CD8-positive, alpha-beta memory T cell (primary cell): ENCODE measurements around the gene CREB3L1. TPM values are rescaled to one million over a fixed set of nuclear protein-coding genes. Genes with fewer than 3 reads are reported as not detected.

Experiments used
- CTCF ChIA-PET: fragments of 350-600 bp; sonication (Branson Sonifier 250); formaldehyde crosslinking; loops from one replicate; lab custom pipeline; 2021; ENCODE audit warnings: antibody characterized with exemption; lab: Charles Lee
- POLR2A ChIA-PET: fragments of 350-600 bp; sonication (Branson Sonifier 250); formaldehyde crosslinking; loops from one replicate; lab custom pipeline; 2021; ENCODE audit warnings: antibody characterized with exemption; lab: Charles Lee
- DNase-seq, 5 donors: peaks; one replicate each; pipeline versions ENCODE4 v3.0.0 to v3.0.0-alpha.2; 2020 to 2022; ENCODE audit warnings: mixed read lengths in 1 of 5
- H3K27ac ChIP-seq: one replicate; pipeline ENCODE4 v1.7.0; 2013; ENCODE audit warnings: low read depth, mild to moderate bottlenecking, low read length, moderate library complexity
- H3K27me3 ChIP-seq: 2 replicates; pipeline ENCODE4 v1.7.0; 2013; ENCODE audit warnings: low read length, mild to moderate bottlenecking; ENCODE audit not compliant: insufficient read depth, poor library complexity, severe bottlenecking
- H3K36me3 ChIP-seq: 2 replicates; pipeline ENCODE4 v1.7.0; 2013; ENCODE audit warnings: mild to moderate bottlenecking, low read length, moderate library complexity; ENCODE audit not compliant: insufficient read depth
- H3K4me1 ChIP-seq: 2 replicates; pipeline ENCODE4 v1.7.0; 2013; ENCODE audit warnings: mild to moderate bottlenecking, low read length, moderate library complexity; ENCODE audit not compliant: insufficient read depth
- H3K4me3 ChIP-seq: 2 replicates; pipeline ENCODE4 v1.7.0; 2013; ENCODE audit warnings: mild to moderate bottlenecking, low read length
- H3K9me3 ChIP-seq: 2 replicates; pipeline ENCODE4 v1.7.0; 2013; ENCODE audit warnings: mild to moderate bottlenecking, low read length
- H3K27ac Mint-ChIP-seq, 8 donors: one replicate each; pipeline ENCODE4 v1.8.0; 2020 to 2021; ENCODE audit warnings: mixed read lengths in 8 of 8, mild to moderate bottlenecking in 6 of 8, inconsistent platforms in 3 of 8, moderate library complexity in 3 of 8
- H3K27me3 Mint-ChIP-seq, 2 donors: one replicate each; pipeline ENCODE4 v1.8.0; 2020 to 2021; ENCODE audit warnings: mixed read lengths in 2 of 2, mild to moderate bottlenecking in 1 of 2, moderate library complexity in 1 of 2
- H3K36me3 Mint-ChIP-seq, 3 donors: one replicate each; pipeline ENCODE4 v1.8.0; 2020 to 2021; ENCODE audit warnings: mixed read lengths in 3 of 3, inconsistent platforms in 1 of 3, mild to moderate bottlenecking in 1 of 3
- H3K4me1 Mint-ChIP-seq, 3 donors: one replicate each; pipeline ENCODE4 v1.8.0; 2020 to 2021; ENCODE audit warnings: mixed read lengths in 3 of 3, inconsistent platforms in 1 of 3, mild to moderate bottlenecking in 1 of 3
- H3K4me3 Mint-ChIP-seq, 7 donors: one replicate each; pipeline ENCODE4 v1.8.0; 2020 to 2021; ENCODE audit warnings: mixed read lengths in 7 of 7, mild to moderate bottlenecking in 6 of 7, moderate library complexity in 4 of 7, inconsistent platforms in 2 of 7
- H3K9me3 Mint-ChIP-seq, 5 donors: one replicate each; pipeline ENCODE4 v1.8.0; 2020 to 2022; ENCODE audit warnings: mixed read lengths in 5 of 5, mild to moderate bottlenecking in 3 of 5, moderate library complexity in 2 of 5, inconsistent platforms in 1 of 5
- polyA plus RNA-seq: library from polyadenylated mRNA; unstranded; fragments of 300-500 nt; fragmentation: Illumina TruSeq; gene quantifications from one replicate; pipeline ENCODE4 v1.2.3, GENCODE V29; 2021
- total RNA-seq, 2 experiments: library from RNA; stranded (reverse); gene quantifications; one replicate each; pipeline ENCODE4 v1.2.3, GENCODE V29; 2021

Gene CREB3L1, protein sequence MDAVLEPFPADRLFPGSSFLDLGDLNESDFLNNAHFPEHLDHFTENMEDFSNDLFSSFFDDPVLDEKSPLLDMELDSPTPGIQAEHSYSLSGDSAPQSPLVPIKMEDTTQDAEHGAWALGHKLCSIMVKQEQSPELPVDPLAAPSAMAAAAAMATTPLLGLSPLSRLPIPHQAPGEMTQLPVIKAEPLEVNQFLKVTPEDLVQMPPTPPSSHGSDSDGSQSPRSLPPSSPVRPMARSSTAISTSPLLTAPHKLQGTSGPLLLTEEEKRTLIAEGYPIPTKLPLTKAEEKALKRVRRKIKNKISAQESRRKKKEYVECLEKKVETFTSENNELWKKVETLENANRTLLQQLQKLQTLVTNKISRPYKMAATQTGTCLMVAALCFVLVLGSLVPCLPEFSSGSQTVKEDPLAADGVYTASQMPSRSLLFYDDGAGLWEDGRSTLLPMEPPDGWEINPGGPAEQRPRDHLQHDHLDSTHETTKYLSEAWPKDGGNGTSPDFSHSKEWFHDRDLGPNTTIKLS
- total RNA-seq (not detected), polyA plus RNA-seq (not detected)

DNA sequence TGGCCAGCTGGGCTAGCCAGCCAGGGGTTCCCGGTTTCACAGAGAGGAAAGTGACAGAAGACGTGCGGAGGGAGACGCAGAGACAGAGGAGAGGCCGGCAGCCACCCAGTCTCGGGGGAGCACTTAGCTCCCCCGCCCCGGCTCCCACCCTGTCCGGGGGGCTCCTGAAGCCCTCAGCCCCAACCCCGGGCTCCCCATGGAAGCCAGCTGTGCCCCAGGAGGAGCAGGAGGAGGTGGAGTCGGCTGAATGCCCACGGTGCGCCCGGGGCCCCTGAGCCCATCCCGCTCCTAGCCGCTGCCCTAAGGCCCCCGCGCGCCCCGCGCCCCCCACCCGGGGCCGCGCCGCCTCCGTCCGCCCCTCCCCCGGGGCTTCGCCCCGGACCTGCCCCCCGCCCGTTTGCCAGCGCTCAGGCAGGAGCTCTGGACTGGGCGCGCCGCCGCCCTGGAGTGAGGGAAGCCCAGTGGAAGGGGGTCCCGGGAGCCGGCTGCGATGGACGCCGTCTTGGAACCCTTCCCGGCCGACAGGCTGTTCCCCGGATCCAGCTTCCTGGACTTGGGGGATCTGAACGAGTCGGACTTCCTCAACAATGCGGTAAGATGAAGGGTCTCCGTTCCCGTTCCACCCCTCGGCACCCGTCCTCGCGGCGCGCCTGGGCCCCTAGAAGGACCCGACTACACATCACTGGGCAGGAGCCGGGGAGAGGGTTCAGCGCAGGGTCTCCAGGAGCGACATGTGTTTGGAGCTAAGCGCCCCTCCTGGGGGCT is at the start of gene CREB3L1:
CREB3L1 (plus strand) TSS at position 41 of the 765 bp plus-strand sequence; CDS start at position 491, 450 bp downstream.
- ChIA-PET POLR2A (no interaction called here), CTCF (interaction anchor here (0.9 kb wide), 1 partner anchor 40 kb away, joined by 3 read pairs; no protein-coding TSS in a partner anchor)
- no peak within 1 kb of the TSS for H3K4me3 ChIP-seq
- Mint-ChIP-seq H3K27me3 (peaks cover 30 to 56% of the 10 kb centered on the region in 2 donors), H3K4me3 (peak within 1 kb of the TSS in 5 of 7 donors; percentile 34 to 60 (median 47)), H3K9me3 (no peaks in the 10 kb centered on the region), H3K27ac (peak within 1 kb of the TSS in 1 of 8 donors; percentile 19), H3K36me3 (peaks cover 0 to 2% (median 0%) of the 10 kb centered on the region in 3 donors), H3K4me1 (peaks cover 7 to 10% (median 9%) of the 10 kb centered on the region in 3 donors)
- H3K36me3 ChIP-seq, result no peaks in the 10 kb centered on the region
- peak within 1 kb of the TSS; percentile 72 for H3K27ac ChIP-seq
- DNase-seq, result no peak
- no peaks in the 10 kb centered on the region for H3K4me1 ChIP-seq
- peaks cover 27% of the 10 kb centered on the region for H3K27me3 ChIP-seq
- H3K9me3 ChIP-seq, result no peaks in the 10 kb centered on the region

DNA sequence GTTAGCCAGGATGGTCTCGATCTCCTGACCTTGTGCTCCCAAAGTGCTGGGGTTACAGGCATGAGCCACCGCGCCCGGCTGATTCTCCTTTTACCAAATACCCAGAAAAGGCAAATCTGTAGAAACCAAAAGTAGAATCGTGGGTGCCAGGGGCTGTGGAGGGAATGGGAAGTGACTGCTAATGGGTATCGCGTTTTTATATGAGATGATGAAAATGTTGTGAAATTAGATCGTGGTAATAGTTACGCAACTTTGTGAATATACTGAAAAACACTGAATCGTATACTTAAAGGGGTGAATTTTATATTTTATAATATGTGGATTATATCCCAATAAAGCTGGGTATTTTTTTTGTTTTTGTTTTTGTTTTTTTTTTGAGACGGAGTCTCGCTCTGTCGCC is 48.2 kb upstream of the CREB3L1 start:
- peaks cover 0 to 3% (median 0%) of the 10 kb centered on the region in 5 donors for H3K9me3 Mint-ChIP-seq
- no peak overlapping the region for H3K4me3 ChIP-seq
- no peaks in the 10 kb centered on the region for H3K27me3 ChIP-seq
- H3K9me3 ChIP-seq, result no peaks in the 10 kb centered on the region
- ChIA-PET POLR2A (no interaction called here), CTCF (no interaction called here)
- H3K36me3 Mint-ChIP-seq, result no peaks in the 10 kb centered on the region
- no peak for DNase-seq
- no peak overlapping the region for H3K4me3 Mint-ChIP-seq
- no peaks in the 10 kb centered on the region for H3K4me1 ChIP-seq
- H3K27ac ChIP-seq, result no peak overlapping the region
- no peaks in the 10 kb centered on the region for H3K36me3 ChIP-seq
- no peak overlapping the region for H3K27ac Mint-ChIP-seq
- no peaks in the 10 kb centered on the region for H3K4me1 Mint-ChIP-seq
- peaks cover 35 to 38% of the 10 kb centered on the region in 2 donors for H3K27me3 Mint-ChIP-seq

DNA sequence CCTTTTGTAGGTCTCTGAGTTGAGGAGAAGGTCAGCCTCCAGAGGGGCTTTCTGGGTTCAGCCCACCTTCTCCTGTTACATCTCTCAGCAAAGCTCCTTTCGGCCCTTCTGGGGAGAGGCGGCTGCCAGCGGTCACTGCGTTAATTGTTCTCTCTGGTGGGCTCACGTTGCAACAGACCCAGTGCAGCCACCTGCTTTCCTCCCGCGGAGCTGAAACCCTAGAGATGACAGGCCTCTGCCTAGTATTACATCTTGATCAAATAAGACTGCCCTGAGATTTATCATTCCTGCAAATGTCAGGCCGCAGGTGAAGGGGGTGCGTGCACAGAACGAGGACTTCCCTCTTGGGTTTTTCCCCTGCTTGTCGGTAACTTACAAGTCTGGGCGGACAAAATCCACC is 43.2 kb upstream of the CREB3L1 start:
- POLR2A ChIA-PET, result no interaction called here
- Histone ChIP-seq H3K27ac (no peak overlapping the region), H3K36me3 (no peaks in the 10 kb centered on the region), H3K4me1 (peaks cover 18% of the 10 kb centered on the region), H3K4me3 (no peak overlapping the region), H3K27me3 (peaks cover 12% of the 10 kb centered on the region), H3K9me3 (no peaks in the 10 kb centered on the region)
- CTCF ChIA-PET, result interaction anchor here (0.7 kb wide), 2 partner anchors 9 to 36 kb away, joined by 3 read pairs; no protein-coding TSS in a partner anchor
- no peak for DNase-seq
- H3K27ac Mint-ChIP-seq, result no peak overlapping the region
- peaks cover 0 to 3% (median 0%) of the 10 kb centered on the region in 5 donors for H3K9me3 Mint-ChIP-seq
- peaks cover 17 to 35% of the 10 kb centered on the region in 2 donors for H3K27me3 Mint-ChIP-seq
- H3K36me3 Mint-ChIP-seq, result peaks cover 0 to 1% (median 0%) of the 10 kb centered on the region in 3 donors
- peaks cover 16 to 25% (median 24%) of the 10 kb centered on the region in 3 donors for H3K4me1 Mint-ChIP-seq
- no peak overlapping the region for H3K4me3 Mint-ChIP-seq

DNA sequence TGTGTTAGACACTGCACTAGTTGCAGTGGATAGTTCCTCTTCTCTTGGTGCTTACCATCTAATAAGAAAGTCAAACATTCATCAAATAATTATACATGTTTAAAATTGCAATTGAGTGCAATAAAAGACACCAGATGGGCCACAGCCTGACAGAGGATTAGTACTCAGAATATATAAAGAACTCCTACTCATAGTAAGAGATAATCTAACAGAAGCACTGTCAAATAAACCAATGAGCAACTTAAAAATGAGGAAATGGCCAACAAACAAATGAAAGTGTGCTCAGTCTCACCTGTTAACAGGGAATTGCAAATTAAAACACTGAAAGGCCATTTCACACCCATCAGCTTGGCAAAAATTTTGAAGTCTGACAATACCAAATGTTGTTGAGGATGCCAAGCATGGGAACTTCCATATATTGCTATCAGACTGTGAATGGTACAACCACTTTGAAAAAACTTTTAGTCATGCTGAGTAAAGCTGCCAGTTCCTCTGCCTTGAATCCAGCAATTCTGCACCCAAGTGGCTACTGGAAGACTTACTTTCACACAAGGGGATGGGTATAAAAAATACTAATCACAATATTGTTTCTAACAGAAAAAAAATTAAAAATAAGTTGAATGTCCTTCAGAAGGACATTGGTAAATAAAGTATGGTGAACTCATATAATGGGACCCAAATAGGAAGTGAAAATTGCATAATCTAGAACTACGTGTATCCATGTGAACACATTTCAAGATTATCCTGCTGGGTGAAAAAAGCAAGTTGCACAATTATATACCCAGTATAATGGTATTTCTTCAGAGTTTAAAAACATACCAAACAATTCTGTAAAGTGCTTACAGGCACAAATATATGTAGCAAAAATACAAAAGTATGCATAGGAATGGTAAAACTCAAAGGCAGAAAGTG is 41.4 kb upstream of the CREB3L1 start:
- H3K27ac Mint-ChIP-seq, result no peak overlapping the region
- ChIA-PET CTCF (interaction anchor here (1.5 to 8.5 kb wide), 3 partner anchors 76 to 270 kb away, joined by 3 to 205 read pairs (median 8); partner anchors contain the start of gene DGKZ), POLR2A (no interaction called here)
- H3K9me3 ChIP-seq, result no peaks in the 10 kb centered on the region
- H3K4me3 ChIP-seq, result no peak overlapping the region
- peaks cover 17 to 37% of the 10 kb centered on the region in 2 donors for H3K27me3 Mint-ChIP-seq
- peaks cover 0 to 3% (median 0%) of the 10 kb centered on the region in 5 donors for H3K9me3 Mint-ChIP-seq
- H3K4me3 Mint-ChIP-seq, result peak overlapping the region in 3 of 7 donors; percentile 5 to 87 (median 46)
- H3K4me1 Mint-ChIP-seq, result peaks cover 17 to 28% (median 25%) of the 10 kb centered on the region in 3 donors
- no peak for DNase-seq
- peaks cover 19% of the 10 kb centered on the region for H3K4me1 ChIP-seq
- peaks cover 12% of the 10 kb centered on the region for H3K27me3 ChIP-seq
- peaks cover 0 to 1% (median 0%) of the 10 kb centered on the region in 3 donors for H3K36me3 Mint-ChIP-seq
- peak overlapping the region; percentile 60 for H3K27ac ChIP-seq
- H3K36me3 ChIP-seq, result no peaks in the 10 kb centered on the region

DNA sequence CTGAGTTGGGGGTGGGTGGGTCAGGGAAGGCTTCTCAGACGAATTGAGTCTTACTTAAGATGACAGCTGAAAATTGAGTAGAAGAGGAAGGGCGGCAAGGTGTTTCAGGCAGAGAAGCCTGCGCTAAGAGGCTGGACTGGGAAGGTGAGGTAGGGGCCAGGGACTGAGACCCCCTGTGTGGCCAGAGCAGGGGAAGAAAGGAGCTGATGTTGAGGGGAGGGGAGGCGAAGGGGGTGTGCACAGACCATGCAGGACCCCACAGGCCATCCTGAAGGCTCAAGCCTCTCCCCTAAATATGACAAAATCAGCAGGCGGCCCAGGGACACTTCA is 40.6 kb upstream of the CREB3L1 start:
- Mint-ChIP-seq H3K4me3 (peak overlapping the region; percentile 81 to 92 (median 89)), H3K27me3 (peaks cover 14 to 37% of the 10 kb centered on the region in 2 donors), H3K9me3 (peaks cover 0 to 3% (median 0%) of the 10 kb centered on the region in 5 donors), H3K27ac (peak overlapping the region in 3 of 8 donors; percentile 31 to 70 (median 36)), H3K4me1 (peaks cover 17 to 28% (median 25%) of the 10 kb centered on the region in 3 donors), H3K36me3 (peaks cover 0 to 1% (median 0%) of the 10 kb centered on the region in 3 donors)
- no peaks in the 10 kb centered on the region for H3K36me3 ChIP-seq
- ChIA-PET POLR2A (no interaction called here), CTCF (interaction anchor here (0.9 to 8.5 kb wide), 4 partner anchors 75 to 294 kb away, joined by 3 to 205 read pairs (median 6); partner anchors contain the start of gene DGKZ)
- H3K4me1 ChIP-seq, result peaks cover 19% of the 10 kb centered on the region
- H3K27me3 ChIP-seq, result peaks cover 12% of the 10 kb centered on the region
- peak overlapping the region; percentile 60 for H3K27ac ChIP-seq
- no peak overlapping the region for H3K4me3 ChIP-seq
- no peak for DNase-seq
- H3K9me3 ChIP-seq, result no peaks in the 10 kb centered on the region

DNA sequence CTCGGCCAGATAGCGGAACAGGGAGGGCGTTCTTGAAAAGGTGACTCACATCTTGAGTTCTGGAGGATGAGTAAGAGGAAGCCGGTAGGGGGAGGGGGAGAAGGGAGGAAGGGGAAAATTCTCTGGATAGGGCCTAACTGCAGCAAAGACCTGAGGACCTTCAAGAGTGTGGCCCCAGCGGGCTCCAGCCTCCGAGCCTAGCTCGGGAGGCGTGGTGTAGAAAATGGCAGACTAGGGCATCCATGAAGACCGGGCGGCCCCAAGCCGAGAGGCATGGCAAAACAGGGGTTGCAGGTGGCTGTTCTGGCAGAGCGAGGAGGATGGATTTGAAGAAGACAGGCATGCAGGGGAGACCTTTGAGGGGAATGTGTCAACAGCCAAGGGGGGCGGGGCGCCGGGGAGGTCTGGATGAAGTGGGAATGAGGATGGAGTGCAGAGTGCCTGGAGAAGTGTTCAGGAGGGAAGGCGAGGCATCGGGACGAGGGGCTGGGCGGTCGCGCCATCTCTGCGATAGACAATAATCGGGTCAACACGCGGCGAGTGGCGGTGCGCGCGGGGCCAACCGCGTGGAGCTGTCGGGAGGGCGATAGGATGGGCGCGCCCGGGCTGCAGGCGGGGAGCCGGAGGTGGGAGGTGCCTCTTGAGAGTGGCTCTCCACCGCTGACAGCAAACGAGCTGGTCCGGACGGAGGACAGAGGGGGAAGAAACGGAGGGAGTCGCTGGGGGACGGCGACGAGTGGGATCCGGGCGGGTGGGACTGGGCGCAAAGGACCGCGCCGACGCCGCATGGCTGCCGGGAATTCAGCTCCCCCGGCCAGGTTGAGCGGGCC is 40.0 kb upstream of the CREB3L1 start:
- Mint-ChIP-seq H3K36me3 (peaks cover 0 to 1% (median 0%) of the 10 kb centered on the region in 3 donors), H3K27me3 (peaks cover 14 to 37% of the 10 kb centered on the region in 2 donors), H3K27ac (peak overlapping the region; percentile 34 to 85 (median 61)), H3K9me3 (peaks cover 0 to 3% (median 0%) of the 10 kb centered on the region in 5 donors), H3K4me3 (peak overlapping the region; percentile 81 to 92 (median 89)), H3K4me1 (peaks cover 18 to 28% (median 26%) of the 10 kb centered on the region in 3 donors)
- peak in 4 of 5 donors; percentile 19 to 63 (median 34) for DNase-seq
- ChIA-PET CTCF (interaction anchor here (0.9 to 8.5 kb wide), 17 partner anchors 13 to 433 kb away, joined by 3 to 205 read pairs (median 4); partner anchors contain the start of gene DGKZ), POLR2A (interaction anchor here (0.9 kb wide), 1 partner anchor 111 kb away, joined by 3 read pairs; no protein-coding TSS in a partner anchor)
- Histone ChIP-seq H3K9me3 (no peaks in the 10 kb centered on the region), H3K4me1 (peaks cover 19% of the 10 kb centered on the region), H3K4me3 (peak overlapping the region; percentile 53), H3K27ac (peak overlapping the region; percentile 60), H3K27me3 (peaks cover 12% of the 10 kb centered on the region), H3K36me3 (no peaks in the 10 kb centered on the region)
